ENCODE data around the gene RPUSD3.

GRCh38 chr3:9826815-9827573, 16.8 kb downstream of the RPUSD3 start:
- no peak for TF ChIP-seq POLR2A (IDR thresholded peaks at IDR 0.05)
- peak in 4 of 6 experiments; percentile 16 to 55 (median 48) for TF ChIP-seq CTCF (IDR thresholded peaks at IDR 0.05)
